ENCODE measurements around the gene ZFP1.

Gene ZFP1

DNA sequence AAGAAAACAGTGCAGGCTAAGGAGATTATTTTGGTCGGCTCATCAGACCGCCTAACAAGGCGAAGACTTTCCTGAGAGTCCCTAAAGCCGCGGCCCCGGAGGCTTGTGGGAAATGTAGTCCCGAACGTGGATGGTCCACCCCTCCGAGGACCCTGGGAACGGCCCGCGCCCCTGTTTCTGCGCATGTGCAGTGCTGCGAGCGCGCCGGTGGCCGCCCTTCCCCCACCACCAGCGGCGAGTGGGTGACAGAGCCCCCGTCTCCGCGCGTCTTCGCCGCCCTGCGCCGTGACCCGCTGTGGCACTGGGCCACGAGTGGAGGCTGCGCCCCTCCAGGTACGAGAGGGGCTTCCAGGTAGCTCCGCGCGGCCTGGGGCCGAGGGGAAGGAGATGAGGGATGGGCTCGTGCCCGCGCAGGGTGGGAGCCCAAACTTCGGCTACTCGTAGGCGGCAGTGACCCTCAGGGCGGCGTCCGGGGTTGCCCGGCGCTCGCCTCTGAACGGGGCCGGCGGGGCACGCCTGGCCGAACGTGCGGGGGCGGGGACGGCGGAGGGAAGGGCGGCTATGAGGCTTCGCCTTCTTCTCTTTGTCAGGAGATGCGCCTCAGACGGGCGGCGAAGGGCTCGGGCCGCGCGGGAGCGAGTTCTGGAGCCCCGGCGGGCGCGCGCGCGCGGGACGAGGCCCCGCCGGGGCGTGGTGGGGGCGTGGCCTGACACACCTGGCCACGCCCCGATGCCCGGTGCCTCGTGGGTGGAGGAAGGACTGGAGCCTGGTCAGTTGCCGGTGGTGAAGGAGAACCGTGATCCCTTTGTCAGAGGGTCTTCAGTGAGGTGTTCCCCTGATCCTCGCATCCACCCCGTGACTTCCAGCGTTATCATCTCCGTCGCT lies at the start of gene ZFP1:
ZFP1 (plus strand) TSS at position 214 of the 885 bp plus-strand sequence. CDS start 4,428 bp downstream, outside the sequence.
- DNase-seq (ENCODE audit: low read depth), result peak; percentile 92

DNA sequence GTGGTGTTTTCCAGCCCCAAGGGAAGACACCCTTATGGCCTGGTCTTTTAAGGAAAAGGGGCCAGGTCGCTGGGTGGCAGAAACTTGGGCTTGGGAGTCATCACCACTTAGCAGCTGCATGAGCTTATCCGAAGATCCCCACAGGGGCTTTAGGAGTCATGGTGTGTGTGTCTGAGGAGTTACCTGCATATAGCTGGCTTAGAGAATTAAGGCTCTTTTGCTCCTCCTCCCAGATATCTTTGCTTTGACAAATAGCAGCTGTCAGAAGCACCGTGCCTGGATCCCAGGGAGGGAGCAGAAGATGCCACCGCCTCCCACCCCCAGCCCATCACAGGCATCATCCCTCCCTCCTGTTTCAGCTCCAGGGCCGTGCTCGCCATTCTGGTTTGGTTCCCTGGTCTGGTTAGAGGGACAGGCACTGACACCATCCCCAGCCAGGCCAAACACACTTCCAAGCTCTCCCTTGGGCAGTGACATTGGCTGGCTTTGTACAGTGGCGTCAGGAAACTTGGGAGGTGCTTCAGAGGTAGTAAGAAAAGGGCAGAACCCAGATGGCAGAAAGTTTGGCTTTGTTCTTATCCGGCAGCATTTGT lies 49.2 kb upstream of the ZFP1 start:
- DNase-seq (ENCODE audit: low read depth), result no peak

DNA sequence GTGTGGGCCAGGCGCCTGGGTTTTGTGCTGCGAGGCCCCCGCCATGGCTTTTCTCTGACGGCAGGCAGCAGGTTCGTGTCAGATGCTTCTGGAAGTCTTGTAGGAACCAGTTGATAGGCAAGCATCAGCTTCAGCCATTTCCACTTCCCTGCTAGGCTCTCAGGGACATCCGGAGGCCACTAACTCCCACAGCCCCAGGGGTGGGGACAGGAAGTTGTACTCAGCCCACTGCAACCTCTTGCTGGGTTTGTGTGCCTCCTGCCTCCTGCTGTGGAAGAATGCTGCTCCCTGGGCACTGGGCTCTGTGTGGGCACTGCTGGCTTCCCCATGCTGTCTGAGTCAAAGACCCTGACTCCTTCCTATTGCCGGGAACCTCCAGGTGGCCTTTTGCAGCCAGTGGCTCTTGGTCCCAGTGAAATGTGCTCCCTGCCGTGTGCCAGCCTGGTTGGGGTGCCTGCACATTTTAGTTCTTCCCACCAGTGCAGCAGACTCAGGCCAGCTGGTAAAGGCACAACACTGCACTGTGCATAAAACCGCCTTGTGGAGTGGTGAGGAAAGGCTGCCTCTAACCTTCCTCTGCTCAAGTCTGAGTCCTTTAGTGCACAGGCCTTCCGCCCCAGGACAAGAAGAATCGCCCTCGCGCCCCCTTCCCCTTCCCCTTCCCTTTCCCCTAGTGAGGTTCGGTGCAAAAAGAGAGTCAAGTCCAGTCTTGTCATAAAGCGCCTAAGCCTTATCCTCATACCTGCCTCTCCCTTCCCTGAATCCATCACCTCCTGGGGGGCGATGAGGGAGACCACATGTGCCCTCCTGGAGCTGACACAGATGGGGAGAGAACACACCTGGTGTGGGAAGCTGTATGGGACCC lies 48.4 kb upstream of the ZFP1 start:
- DNase-seq (ENCODE audit: low read depth), result no peak

DNA sequence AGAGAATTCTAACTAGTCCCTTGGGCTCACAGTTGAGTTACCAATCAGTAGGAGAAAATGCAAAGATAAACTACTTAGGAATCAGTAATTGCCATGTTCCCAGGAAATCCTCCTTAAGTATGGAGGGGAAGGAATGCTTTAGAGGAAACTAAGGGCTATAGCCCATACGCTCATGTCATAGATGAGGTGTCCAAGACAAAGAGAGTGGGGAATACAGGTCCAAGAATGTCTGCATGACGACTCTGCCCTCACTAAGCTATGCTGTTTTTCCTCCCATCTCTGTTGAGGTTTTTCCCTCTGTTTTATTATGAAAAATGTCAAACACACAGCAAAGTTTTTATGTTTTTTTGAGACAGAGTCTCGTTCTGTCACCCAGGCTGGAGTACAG lies 47.7 kb upstream of the ZFP1 start:
- DNase-seq (ENCODE audit: low read depth), result no peak

DNA sequence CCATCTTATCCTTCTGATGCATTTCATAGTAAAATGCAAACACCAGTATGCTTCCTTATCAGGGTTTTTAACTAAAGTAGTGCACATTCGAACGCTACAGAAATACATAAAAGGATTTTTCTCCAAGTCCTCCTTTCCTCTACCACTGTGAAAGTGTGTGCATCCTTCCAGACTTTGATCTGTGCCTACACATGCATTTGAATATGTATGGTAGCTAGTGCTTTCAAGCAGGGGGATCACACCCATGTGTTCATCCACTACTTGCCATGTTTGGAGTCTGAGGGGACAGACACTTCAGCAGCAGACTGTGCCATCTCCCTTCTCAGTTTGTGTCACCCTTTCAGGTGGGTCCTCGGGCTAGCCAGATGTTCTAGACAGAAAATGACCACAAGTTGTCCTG lies 46.7 kb upstream of the ZFP1 start:
- no peak for DNase-seq (ENCODE audit: low read depth)

DNA sequence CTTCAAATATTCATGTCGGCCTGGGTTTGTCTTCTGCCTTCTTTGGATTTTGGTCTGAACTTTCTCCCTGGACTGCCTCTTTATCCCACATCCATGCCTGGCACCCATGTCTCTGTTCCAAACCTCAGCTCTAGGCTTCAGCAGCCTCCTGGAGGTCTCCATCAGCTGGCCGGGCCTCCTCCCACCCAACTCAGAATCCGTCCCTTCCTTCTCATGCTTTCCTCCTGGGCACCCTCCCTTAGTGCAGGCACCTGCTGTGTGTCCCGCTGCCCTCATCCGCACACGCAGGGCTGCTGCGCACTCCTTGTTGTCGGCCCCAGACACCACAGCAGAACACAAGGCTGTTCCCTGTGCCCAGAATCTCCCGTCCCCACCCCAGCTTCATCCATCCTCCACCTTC lies 45.7 kb upstream of the ZFP1 start:
- DNase-seq (ENCODE audit: low read depth), result no peak

DNA sequence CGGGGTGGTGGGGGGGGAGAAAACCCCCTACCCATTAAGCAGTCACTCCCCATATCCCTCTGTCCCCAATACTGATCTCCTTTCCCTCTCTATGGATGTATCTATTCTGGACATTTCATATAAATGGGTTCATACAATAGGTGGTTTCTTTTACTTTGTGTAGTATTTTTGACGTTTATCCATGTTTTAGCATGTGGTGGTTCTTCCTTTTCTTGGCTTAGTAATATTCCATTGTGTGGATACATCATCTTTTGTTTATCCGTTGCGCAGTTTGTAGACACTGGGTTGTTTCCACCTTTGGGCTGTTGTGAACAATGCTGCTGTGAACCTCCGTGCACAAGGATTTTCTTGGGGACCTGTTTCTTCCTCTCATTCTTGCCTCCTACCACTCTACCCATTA lies 44.3 kb upstream of the ZFP1 start:
- no peak for DNase-seq (ENCODE audit: low read depth)

DNA sequence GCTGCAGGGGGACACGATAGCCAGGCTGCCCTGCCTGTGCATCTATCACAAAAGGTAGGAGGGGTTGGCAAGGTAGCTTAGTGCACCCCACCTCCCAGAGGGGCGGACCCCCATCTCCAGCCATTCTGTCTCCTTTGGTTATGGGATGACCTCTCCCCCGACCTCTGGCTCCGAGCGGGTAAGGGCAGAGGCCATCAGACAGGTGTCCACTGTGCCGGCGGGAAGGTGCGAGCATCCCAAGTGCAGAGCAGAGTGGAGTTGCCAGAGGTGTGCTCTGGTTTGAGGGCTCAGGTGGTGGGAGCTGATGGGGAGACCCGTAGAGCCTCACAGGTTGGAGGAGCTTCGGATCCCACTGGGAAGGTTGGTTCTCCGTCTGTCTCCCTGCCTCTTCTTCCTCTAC lies 43.5 kb upstream of the ZFP1 start:
- no peak for DNase-seq (ENCODE audit: low read depth)

DNA sequence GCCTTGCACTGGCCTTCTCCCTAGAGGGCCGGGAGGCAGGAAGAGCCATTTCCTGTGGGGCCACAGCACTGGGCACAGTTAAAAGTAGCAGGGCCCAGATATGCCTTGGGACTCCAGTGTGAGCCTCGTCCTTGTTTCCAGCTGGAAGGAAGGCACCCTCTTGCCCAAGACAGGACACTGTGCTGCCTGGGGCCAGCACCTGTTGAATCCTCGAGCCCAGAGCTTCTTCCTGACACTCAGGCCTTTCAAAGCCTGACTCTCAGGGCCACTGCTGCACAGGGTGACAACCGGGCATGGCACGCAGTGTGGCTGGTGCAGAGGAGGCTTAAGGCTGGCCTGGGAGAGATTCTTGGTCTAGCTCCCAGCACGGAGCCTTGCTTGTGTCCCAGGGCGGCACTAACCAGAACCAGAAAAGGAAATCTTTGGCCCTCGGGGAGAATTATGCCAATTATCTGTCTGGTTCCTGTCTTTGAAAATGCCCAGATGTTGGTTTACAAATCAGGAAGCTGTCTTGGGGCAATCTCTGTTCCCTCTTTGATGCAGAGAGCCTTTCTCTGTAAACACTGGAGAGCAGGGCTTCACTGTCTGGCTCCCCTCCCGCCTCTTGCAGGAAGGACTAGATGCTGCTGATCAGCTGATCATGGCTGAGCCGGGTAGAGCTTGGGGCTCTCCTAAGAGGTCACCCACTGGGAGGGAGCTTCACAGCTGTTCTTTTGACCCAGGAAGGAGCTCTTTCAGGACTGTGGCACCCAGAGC lies 42.8 kb upstream of the ZFP1 start:
- no peak for DNase-seq (ENCODE audit: low read depth)

DNA sequence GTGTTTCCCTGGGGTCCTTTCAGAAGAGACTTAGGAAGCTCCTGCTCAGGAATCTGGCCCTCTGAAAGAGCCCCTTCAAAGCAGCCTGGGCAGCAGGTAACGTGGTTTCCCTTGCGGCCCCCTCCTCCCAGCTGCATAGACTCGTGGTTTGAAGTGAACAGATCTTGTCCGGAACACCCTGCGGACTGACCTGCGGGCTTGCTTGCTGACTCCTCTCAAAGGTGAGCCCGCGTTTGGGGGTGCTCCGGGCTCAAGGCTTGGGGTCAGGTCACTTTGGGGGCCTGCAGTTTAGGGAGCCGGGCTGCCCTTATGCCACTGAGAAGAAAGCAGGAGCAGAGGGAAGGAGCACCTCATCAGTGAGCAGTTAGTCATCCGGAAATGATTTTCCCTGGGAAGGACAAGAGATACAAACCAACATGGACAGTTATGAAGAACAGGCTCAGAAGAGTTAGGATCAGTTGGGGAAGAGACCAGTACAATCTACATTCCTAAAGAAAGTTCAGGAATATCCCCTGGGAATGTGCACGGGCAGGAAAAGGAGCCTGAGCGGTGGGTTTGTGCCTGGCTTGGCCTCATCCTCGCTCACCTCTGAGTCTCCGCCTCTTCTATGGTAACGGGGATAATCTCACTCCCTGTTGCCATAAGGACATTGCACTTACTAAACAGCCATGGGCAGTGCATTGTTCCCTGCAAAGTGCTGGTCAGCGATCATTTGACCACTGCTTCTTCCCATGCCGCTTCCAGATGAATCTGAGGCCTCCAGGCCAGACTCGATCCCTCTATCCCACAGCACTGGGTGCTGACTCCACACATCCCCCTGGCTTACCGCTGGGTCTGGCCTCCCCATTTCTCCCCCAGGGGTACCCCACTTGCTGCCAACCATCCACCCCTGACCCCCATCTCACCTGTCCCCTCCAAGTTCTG lies 41.7 kb upstream of the ZFP1 start:
- no peak for DNase-seq (ENCODE audit: low read depth)

DNA sequence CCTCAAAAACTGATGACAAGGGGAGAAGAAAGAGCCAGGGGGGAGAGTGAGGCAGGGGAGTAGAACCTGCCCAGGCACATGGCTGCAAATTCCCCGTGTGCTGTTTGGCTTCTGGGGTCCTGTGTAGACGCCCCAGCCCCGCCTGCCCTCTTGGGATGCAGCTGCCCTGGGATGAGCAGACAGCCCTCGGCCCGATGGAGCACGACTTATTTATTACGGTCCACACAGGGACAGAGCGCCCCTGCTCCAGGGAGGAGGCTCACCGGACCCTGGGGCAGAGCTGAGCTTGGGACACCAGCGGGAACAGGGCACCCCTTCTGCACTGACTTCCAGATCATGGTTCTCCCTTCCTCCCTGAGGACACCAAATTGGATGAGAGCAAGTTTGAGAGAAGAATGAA lies 40.8 kb upstream of the ZFP1 start:
- no peak for DNase-seq (ENCODE audit: low read depth)

DNA sequence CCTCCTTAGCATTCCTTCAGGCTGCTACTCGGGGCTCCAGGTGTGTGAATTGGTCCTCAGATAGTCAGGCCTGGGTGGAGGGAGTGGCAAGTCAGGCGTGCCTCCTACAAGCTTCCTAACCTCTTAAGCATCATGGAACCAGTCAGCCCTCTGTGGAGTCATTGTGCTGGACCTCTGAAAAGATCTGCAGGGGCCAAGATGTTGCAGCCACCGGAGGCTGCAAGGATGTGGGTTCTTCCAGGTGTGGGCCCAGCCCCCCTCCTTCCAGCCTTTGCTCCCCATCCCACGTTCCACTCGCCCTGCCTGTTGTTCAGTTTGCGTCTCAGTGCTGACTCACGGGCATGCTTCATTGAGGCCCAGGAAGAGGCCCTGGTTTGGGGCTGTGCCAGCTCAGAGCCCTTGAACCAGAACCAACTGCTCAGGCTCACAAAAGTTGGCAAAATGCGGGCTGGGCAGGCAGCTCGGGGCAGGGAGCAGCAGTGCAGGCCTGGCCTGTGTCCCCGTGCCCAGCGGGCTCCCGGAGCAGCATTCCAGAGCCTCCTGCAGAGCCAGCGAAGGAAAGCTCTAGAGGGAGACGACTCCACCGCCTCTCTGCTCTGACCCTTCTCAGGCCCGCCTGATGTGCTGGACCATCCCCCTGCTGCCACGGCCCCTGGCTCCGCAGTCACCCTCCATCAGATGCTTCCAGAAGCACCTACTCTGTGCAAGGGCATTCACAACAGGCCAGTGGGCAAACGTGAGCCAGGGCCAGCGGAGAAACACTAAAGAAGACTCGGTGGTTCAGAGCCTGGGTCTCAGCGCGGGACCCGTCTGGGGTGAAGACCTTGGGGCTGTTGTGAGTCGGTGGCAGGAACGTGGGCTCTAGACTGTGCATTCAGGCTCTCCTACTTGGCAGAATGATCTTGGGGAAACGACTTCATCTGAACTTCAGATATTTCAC lies 39.3 kb upstream of the ZFP1 start:
- peak; percentile 58 for DNase-seq (ENCODE audit: low read depth)

DNA sequence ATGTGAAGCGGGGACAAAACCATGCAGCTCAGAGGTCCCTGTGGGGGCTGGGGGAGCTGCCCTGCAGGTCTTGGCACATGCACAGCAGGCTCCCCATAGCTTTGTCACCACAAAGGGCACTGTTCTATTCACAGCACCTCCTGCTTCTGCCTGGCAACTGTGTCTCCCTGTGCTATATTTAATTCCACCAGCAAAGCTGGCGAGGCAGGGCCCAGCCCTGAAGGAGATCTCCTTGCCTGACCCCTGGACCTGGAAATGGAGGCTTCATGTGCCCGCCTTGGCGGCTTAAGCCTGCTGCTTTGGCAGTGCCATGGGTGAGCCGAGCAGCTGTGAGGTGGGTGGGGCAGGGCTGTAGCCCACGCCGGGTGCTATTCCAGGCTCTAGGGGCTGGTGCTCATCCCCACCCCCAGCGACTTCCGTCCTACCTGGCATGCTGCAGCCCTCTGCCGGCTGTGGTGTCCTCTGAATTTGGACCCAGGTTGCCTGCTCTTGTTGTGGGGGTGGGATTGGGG lies 38.5 kb upstream of the ZFP1 start:
- no peak for DNase-seq (ENCODE audit: low read depth)

DNA sequence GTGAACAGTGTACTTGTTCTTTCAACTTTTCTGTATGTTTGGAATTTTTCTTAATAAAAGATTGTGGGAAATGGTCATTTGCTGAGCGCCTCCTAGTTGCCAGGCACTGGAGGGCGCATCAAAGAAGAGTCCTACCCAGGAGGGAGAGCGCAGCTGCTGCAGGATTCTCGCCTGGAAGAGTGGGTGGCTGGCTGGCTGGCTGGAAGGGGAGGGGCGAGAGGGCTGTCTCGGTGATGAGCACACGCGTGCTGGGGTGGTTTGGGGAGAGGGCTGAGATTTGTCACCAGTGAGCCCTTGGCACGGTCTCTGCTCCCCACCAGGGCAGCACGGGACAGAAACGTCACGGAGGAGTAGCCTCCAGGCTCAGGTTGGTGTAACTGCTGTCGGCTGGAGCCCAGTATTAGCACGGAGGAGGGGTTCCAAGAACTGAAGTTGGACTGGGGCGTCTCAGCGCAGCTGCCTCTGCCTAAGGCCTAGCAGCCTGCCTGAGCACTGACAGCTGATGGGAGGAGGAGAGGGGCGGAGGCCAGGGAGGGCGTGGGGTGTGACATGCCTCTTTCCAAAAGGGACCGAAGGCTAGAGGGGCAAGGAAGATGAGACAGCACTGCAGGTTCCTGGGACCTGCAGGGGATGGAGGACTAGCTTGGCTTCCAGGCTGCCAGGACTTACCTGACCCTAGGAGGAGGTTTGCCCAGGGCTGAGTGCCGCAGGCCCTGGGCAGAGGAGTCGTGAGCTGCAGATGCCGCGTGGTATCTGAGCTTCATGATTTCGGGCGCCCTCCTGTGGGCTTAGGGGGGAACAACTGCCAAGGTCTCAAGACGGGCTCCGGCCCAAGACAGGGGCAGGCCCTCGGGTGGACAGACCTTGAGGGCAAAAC lies 37.4 kb upstream of the ZFP1 start:
- peak; percentile 68 for DNase-seq (ENCODE audit: low read depth)

DNA sequence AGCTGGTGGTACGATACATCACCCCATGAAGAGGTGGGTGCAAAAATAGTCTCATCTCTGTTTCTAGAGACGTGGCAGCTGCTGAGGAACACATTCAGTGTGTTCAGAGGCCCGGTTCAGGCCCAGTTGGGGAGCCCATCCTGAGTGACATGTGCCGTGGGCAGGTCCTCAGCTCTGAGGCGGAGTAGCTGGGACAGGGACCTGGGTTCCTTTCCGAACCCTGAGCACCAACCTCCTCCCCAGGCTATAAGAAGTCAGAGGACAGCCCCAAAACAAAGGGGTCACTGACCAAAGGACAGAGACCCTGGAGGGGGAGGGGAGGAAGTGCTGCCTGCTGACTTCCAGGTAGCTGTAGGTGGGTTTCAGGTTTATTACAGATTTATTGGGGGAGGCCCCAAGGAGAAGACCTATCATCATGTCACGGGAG lies 36.8 kb upstream of the ZFP1 start:
- DNase-seq (ENCODE audit: low read depth), result no peak

DNA sequence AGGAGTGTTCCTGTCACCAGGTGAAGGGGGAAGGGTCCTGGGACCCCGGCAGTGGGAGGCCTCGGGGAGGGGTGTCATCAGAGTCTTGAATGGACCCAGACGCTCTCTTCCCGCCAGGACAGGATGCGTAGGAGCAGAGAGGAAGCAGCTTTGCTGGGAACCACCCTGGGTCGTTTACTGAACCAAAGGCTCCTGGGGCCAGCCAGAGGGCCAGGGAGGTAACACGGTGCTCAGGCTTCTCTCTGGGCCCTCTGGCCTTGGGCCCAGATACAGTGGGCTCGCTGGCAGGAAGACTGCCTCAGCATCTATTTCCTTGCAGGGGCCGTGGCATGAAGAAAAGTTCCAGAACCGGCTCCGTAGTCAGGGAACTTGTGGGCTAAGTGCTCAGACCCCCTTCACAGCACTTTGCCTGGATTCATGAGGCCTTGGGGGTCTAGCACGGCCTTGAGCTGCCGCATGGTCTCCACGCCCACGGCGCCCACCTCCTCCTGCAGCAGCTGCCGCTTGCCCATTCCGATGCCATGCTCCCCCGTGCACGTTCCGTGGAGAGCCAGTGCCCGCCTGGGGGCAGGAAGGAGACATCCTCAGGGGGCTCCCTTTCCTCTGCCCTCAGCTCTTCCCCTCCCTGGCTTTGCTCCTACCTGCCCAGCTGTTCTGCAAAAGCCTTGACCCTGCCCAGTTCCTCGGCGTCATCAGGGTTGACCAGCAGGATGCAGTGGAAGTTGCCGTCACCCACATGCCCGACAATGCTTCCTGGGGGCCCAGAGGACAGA lies 36.2 kb upstream of the ZFP1 start:
- DNase-seq (ENCODE audit: low read depth), result no peak

DNA sequence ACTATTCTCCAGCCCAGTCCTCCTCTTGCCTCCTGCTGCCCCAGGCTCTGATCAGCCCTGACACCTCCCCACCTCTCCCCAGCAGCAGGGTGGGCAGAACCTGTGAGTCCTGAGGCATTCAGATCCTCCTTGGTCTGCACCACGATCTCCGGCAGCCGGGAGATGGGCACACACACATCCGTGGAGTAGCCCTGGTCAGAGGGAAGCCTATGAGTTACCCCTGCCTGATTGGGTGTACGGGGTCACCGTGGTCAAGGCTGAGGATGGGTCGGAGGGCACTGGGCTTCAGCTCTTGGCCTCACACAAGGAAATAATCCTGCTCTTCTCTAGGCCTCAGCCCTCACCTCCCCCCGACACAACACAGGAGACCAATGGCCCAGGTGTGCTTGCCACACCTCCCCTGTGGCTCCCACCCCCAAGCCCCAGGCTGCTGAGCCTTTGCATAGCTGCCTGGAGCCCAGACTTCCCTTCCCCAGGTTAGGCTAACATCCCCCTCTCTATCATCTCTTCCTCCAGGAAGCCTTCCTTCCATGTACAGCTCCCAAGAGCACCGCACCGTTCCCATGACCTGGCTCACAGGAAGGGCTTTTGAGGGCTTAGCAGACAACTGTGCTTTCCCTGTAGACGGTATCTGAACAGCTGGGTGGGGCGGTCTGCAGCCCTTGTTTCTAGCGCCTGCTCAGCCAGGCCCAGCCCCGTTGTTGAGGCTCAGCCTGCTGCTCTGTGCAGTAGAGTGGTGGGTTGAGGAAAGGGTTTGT lies 35.4 kb upstream of the ZFP1 start:
- DNase-seq (ENCODE audit: low read depth), result no peak
